Measurements from ENCODE around the gene MGAT5.

GRCh38 chr2:134426721-134427120, 172.8 kb downstream of the MGAT5 start:
- TF ChIP-seq CTCF (IDR thresholded peaks at IDR 0.05) (no peak), POLR2A (IDR thresholded peaks at IDR 0.05) (no peak), EP300 (IDR thresholded peaks at IDR 0.05) (no peak)
